Gastrocnemius medialis (tissue), 4 donors: ENCODE data around the gene LRRC4.

Experiments
- POLR2A ChIP-seq, 2 donors: fragments of 450-650 bp; IDR thresholded peaks; one replicate each; pipeline ENCODE4 v1.6.1; 2017; ENCODE audit warnings: antibody characterized with exemption in 2 of 2, mild to moderate bottlenecking in 2 of 2, moderate library complexity in 2 of 2
- TF ChIP-seq, protein P1 (sequence below), 5 experiments: fragments of 450-650 bp in 3 of 5; fragments of 200-600 bp in 2 of 5; sonication (generic) in 2 of 5; IDR thresholded peaks in 4 of 5; conservative IDR thresholded peaks in 1 of 5; 1 replicate in 4 of 5; 2 replicates in 1 of 5; pipeline ENCODE4 v1.5.1; 2016 to 2019; ENCODE audit warnings: antibody characterized with exemption in 5 of 5, mild to moderate bottlenecking in 3 of 5, moderate library complexity in 3 of 5

DNA sequence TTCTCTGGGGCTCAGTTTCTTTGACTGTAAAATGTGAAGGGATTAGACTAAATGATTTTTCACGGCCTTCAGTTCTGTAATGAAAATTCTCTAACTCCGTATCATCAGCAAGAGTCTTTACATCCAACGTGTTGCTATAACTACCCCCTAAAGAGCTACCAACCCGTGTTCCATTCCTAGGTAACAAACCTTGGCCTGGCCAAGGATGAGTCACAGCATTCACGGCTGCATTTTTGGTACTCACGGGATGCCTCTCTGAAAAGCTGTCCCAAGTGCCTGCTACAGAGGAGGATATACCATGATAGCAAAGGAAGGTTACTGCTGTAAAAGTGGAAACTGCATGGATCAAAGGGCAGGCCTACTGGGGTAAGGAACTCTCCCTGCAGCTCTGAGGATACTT lies 5.9 kb downstream of the LRRC4 start:
- TF ChIP-seq, protein P1, sequence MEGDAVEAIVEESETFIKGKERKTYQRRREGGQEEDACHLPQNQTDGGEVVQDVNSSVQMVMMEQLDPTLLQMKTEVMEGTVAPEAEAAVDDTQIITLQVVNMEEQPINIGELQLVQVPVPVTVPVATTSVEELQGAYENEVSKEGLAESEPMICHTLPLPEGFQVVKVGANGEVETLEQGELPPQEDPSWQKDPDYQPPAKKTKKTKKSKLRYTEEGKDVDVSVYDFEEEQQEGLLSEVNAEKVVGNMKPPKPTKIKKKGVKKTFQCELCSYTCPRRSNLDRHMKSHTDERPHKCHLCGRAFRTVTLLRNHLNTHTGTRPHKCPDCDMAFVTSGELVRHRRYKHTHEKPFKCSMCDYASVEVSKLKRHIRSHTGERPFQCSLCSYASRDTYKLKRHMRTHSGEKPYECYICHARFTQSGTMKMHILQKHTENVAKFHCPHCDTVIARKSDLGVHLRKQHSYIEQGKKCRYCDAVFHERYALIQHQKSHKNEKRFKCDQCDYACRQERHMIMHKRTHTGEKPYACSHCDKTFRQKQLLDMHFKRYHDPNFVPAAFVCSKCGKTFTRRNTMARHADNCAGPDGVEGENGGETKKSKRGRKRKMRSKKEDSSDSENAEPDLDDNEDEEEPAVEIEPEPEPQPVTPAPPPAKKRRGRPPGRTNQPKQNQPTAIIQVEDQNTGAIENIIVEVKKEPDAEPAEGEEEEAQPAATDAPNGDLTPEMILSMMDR (IDR thresholded peaks at IDR 0.05 in 4 of 5, conservative IDR thresholded peaks at IDR 0.05 in 1 of 5): no peak
- no peak for TF ChIP-seq POLR2A (IDR thresholded peaks at IDR 0.05)
